HEK293T (cell line): ENCODE data around the gene FEM1C.

Experiments
- ARNT ChIP-seq: fragments of 450-650 bp; IDR thresholded peaks from 2 replicates; pipeline ENCODE4 v1.6.1; 2017; ENCODE audit warnings: mild to moderate bottlenecking
- BHLHE40 ChIP-seq: fragments of 450-650 bp; IDR thresholded peaks from 2 replicates; pipeline ENCODE4 v1.6.1; 2016; ENCODE audit warnings: mild to moderate bottlenecking, moderate library complexity, borderline replicate concordance
- ELF4 ChIP-seq: fragments of 450-650 bp; IDR thresholded peaks from 2 replicates; pipeline ENCODE4 v1.6.1; 2017; ENCODE audit warnings: antibody characterized with exemption
- FOXA1 ChIP-seq: fragments of 450-650 bp; IDR thresholded peaks from 2 replicates; pipeline ENCODE4 v1.6.1; 2016; ENCODE audit warnings: mild to moderate bottlenecking
- FOXM1 ChIP-seq: fragments of 450-650 bp; IDR thresholded peaks from 2 replicates; pipeline ENCODE4 v1.6.1; 2017; ENCODE audit warnings: mild to moderate bottlenecking, borderline replicate concordance
- HDGF ChIP-seq: fragments of 450-650 bp; IDR thresholded peaks from 2 replicates; pipeline ENCODE4 v1.6.1; 2017; ENCODE audit warnings: antibody characterized with exemption, borderline replicate concordance
- L3MBTL2 ChIP-seq: fragments of 450-650 bp; conservative IDR thresholded peaks from 2 replicates; pipeline ENCODE4 v1.6.1; 2016; ENCODE audit warnings: mild to moderate bottlenecking
- NFRKB ChIP-seq: fragments of 450-650 bp; IDR thresholded peaks from 2 replicates; pipeline ENCODE4 v1.6.1; 2016; ENCODE audit warnings: mild to moderate bottlenecking, moderate library complexity
- SP1 ChIP-seq: fragments of 450-650 bp; IDR thresholded peaks from 2 replicates; pipeline ENCODE4 v1.6.1; 2017
- SUZ12 ChIP-seq: fragments of 450-650 bp; IDR thresholded peaks from 2 replicates; pipeline ENCODE4 v1.6.1; 2016; ENCODE audit warnings: mild to moderate bottlenecking
- TARDBP ChIP-seq: fragments of 450-650 bp; IDR thresholded peaks from 2 replicates; pipeline ENCODE4 v1.6.1; 2016
- ZNF384 ChIP-seq: fragments of 450-650 bp; IDR thresholded peaks from 2 replicates; pipeline ENCODE4 v1.6.1; 2016
- TF ChIP-seq, protein P1 (sequence below): fragments of 450-650 bp; IDR thresholded peaks from 2 replicates; pipeline ENCODE4 v1.6.1; 2016

GRCh38 chr5:115565233-115565632, 20.7 kb upstream of the FEM1C start:
- TF ChIP-seq FOXM1: no peak
- TF ChIP-seq, protein P1, sequence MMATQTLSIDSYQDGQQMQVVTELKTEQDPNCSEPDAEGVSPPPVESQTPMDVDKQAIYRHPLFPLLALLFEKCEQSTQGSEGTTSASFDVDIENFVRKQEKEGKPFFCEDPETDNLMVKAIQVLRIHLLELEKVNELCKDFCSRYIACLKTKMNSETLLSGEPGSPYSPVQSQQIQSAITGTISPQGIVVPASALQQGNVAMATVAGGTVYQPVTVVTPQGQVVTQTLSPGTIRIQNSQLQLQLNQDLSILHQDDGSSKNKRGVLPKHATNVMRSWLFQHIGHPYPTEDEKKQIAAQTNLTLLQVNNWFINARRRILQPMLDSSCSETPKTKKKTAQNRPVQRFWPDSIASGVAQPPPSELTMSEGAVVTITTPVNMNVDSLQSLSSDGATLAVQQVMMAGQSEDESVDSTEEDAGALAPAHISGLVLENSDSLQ: no peak
- TF ChIP-seq TARDBP: no peak
- no peak for TF ChIP-seq NFRKB
- TF ChIP-seq ARNT: no peak
- TF ChIP-seq L3MBTL2: no peak
- no peak for TF ChIP-seq HDGF
- TF ChIP-seq SP1: no peak
- no peak for TF ChIP-seq ELF4
- no peak for TF ChIP-seq ZNF384
- TF ChIP-seq BHLHE40: no peak
- no peak for TF ChIP-seq SUZ12
- TF ChIP-seq FOXA1: no peak
